Activated T-cell treated with anti-CD3 and anti-CD28 coated beads for 24 hours (primary cell): ENCODE data around the gene GNLY.

Experiments
- DNase-seq: peaks from one replicate; pipeline ENCODE4 v3.0.0-alpha.2; 2020; ENCODE audit warnings: low read depth

GNLY gene

DNA sequence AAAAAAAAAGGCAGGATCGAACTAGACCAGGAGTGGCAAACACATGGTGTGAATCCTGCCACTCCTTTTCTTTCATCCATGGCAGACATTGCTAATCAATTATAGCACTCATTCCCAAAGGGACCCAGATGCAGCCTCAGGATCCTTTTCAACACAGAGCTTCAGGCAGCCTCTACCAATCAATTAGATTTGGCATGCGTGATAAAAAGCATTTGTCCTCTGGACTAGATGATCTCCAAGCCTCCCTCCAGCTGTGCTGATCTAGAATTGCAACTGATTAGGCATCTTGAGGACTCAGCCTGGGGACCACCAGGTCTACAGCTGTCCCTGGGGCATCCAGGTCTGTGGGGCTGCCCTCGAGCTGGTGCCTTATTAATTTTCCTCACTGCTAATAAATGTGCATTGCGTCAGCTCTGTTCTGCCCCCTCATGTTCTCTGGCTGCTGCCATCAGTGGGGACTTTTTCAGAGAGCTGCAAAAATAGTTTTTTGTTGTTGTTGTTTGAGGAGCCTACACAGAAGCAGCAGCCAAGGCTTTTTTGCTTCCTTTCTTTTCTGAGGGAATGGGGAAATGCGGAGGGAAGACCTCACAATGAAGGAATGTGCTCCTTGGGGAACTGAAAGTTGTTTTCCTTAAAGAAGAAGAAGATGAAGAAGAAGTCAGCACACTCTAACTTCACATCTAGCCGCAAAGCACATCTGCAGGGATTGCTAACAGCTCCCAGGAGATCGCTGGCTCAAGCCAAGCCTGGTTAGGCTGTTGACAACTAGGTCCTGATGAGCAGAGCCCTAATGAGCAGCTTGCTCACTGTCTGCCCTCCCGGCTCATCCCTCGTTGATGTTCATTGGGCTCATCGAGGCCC is 50.8 kb downstream of the GNLY start:
- no peak for DNase-seq

GRCh38 chr2:85745619-85746018 is 51.5 kb downstream of the GNLY start:
- no peak for DNase-seq

GRCh38 chr2:85746321-85747004 is 52.3 kb downstream of the GNLY start:
- no peak for DNase-seq

- no peak for DNase-seq
Observed at GRCh38 chr2:85747441-85747840, 53.3 kb downstream of the GNLY start.

DNA sequence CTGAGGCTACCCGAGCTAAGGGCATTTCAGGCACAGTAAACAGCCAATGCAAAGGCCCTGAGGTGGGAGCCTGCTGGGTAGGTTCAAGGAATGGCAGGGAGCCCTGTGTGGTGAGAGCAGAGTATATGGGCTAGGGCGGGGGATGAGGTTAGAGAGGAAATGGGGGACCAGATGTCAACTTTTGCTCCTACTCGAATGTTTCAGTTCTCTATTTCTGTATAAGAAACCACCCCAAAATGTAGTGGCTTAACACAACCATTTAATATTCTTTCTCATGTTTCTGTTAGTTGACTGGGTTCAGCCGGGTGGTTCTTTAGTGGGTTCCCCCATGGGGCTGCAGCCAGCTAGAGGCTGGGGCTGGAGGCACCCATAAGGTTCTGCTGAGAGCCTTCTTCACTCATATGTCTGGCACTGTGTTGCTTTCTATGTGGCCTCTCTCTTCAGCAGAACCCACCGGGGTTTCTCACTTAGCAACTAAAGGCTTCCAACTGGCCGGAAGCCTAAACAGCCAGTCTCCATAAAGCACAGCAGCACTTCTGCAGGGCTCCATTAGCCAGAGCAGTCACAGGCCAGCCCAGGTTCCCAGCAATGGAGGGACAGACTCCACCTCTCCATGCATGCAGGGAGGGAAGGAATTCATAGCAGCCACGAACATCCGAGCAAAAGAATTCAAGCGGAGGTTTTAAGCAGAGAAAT is 54.0 kb downstream of the GNLY start:
- DNase-seq, result no peak
